Jurkat, Clone E6-1 (cell line): ENCODE results near the gene RAX. TPM values are rescaled to one million over a fixed set of nuclear protein-coding genes. Genes with fewer than 3 reads are reported as not detected.

ENCODE experiments used
- DNase-seq: peaks from one replicate; pipeline ENCODE4 v3.0.0-alpha.2; 2011; ENCODE audit warnings: low read depth, low spot score
- H3K4me3 ChIP-seq: 2 replicates; pipeline ENCODE4 v1.5.1; 2011; ENCODE audit warnings: mild to moderate bottlenecking, low read length, control low read depth, moderate library complexity
- polyA plus RNA-seq: library from polyadenylated mRNA; unstranded; fragments of >200 nt; gene quantifications from one replicate; pipeline ENCODE4 v1.2.1, GENCODE V29; 2012; ENCODE audit warnings: missing spikeins; ENCODE audit not compliant: insufficient read length, insufficient read depth

Gene RAX
- polyA plus RNA-seq: not detected

GRCh38 chr18:59272891-59273758 lies at the start of gene RAX:
Gene RAX, minus strand, starts transcription at chr18:59273454. Its CDS starts 248 bp downstream, at chr18:59273206.
- H3K4me3 ChIP-seq: no peak within 1 kb of the TSS
- no peak for DNase-seq

- no peak for DNase-seq
- no peak within 1 kb of the TSS for H3K4me3 ChIP-seq
Measured at GRCh38 chr18:59318460-59319050, 45.3 kb upstream of the RAX start, which contains the start of gene CPLX4. Gene CPLX4, minus strand, starts transcription at chr18:59318649. Its CDS starts 187 bp downstream, at chr18:59318462.

DNA sequence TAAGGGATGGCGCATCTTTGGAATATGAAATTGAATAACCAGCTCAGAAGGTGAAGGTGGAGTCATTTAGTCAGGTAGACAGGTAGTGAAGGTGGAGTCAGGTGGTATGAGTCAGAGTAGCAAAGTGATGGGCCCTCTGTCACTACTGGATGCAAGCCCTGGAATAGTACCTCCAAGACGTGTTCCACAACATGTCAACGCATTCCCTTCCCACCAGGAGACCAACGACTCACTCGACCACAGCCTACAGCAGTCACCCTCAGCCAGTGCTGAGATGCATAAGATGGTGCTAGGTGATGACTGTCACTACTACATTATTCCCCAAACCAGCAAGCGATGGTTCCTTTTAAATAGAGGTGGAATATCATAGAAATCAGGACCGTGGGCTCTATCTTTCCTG lies 38.4 kb upstream of the RAX start:
- no peak overlapping the region for H3K4me3 ChIP-seq
- DNase-seq: no peak

DNA sequence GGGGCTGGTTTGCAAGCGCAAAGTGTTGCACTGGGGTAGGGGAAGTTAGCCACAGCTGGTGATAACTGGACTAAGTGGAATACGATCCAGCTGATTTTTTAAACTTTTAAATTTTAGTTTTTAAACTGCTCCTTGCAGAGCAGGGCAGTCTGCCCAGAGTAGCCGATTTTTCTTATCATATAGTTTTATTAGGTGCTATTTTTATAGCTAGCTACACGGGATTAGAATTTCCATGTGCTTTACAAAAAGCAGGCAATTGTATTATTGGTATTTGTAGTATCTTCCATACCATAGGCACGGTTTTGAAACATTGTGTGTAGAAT lies 35.6 kb upstream of the RAX start:
- DNase-seq: no peak
- H3K4me3 ChIP-seq: peak overlapping the region; percentile 13; the same call in 1 of the 2 replicates

GRCh38 chr18:59308248-59308937 lies 35.1 kb upstream of the RAX start:
- no peak for DNase-seq
- peak overlapping the region; percentile 13 for H3K4me3 ChIP-seq

DNA sequence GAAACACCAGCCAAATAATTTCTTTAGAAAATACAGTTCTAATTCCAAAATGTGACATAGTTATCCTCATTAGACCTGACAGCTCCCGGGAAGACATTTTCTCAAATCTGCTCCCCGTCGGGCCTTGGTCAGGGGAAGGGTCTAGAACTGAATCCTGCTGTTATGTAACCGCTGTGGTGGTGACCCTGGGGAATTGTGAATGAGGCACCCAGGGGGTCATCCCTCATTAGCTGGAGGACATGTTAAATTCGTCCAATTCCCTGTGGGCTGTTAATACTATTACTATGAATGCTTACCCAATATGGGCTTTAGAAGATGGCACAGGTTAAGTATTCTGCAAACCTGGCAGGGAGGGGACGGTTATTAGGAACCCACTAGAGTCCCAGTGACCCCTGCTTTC lies 33.4 kb upstream of the RAX start:
- no peak overlapping the region for H3K4me3 ChIP-seq
- no peak for DNase-seq

DNA sequence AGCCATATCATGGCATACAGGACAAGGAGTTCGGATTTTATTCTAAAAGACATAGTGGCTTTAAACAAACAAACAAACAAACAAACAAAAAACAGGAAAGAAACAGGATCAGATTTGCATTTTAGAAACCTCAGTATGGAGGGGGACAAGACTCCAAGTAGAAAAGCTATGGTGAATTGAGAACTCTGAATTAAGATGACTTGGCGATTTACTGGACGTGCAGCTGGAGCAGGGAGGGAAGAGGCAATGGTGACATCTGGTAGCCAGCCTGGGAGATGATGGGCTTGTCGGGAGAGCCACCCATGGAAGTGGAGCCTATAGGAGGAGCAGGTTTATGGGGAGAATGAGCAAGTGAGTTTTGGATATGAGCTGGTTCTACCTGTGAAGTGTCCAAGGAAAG lies 32.0 kb upstream of the RAX start:
- H3K4me3 ChIP-seq: no peak overlapping the region
- no peak for DNase-seq

- no peak for DNase-seq
- H3K4me3 ChIP-seq: no peak overlapping the region
Measured at GRCh38 chr18:59303656-59304195, 30.5 kb upstream of the RAX start.

GRCh38 chr18:59303006-59303405 lies 29.8 kb upstream of the RAX start:
- DNase-seq: no peak

GRCh38 chr18:59301929-59302328 lies 28.7 kb upstream of the RAX start:
- no peak overlapping the region for H3K4me3 ChIP-seq
- no peak for DNase-seq

More at GRCh38 chr18:59303006-59303405, 29.8 kb upstream of the RAX start:
- H3K4me3 ChIP-seq: no peak overlapping the region

- no peak for DNase-seq
- H3K4me3 ChIP-seq: no peak overlapping the region
Measured at GRCh38 chr18:59300676-59301285, 27.5 kb upstream of the RAX start.

DNA sequence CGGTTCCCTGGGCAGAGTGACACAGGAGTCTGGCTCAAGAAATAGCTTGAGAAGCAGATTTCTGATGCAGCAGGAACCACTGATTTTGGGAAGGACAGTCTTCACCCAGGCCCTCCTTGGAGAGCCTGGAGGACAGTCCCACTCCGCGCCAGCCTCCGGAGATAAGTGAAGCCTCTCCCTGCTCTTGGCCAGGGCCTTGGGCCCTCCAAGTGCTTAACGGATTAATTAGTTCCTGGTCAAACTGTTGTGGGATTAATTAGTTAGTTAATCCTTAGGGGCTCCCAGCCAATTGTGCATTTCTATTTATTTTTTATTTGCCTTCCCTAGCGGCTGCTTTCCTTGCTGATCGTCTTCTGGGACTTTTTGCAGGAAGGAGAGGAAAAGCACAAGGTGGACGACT lies 25.6 kb upstream of the RAX start:
- DNase-seq: no peak

GRCh38 chr18:59293317-59293716 lies 20.1 kb upstream of the RAX start:
- no peak overlapping the region for H3K4me3 ChIP-seq
- no peak for DNase-seq

More for the DNA sequence above, 25.6 kb upstream of the RAX start:
- no peak overlapping the region for H3K4me3 ChIP-seq

- no peak for DNase-seq
Measured at GRCh38 chr18:59286341-59286740, 13.1 kb upstream of the RAX start.

GRCh38 chr18:59282341-59282740 lies 9.1 kb upstream of the RAX start:
- no peak for DNase-seq
- H3K4me3 ChIP-seq: no peak overlapping the region

More at GRCh38 chr18:59286341-59286740, 13.1 kb upstream of the RAX start:
- no peak overlapping the region for H3K4me3 ChIP-seq

DNA sequence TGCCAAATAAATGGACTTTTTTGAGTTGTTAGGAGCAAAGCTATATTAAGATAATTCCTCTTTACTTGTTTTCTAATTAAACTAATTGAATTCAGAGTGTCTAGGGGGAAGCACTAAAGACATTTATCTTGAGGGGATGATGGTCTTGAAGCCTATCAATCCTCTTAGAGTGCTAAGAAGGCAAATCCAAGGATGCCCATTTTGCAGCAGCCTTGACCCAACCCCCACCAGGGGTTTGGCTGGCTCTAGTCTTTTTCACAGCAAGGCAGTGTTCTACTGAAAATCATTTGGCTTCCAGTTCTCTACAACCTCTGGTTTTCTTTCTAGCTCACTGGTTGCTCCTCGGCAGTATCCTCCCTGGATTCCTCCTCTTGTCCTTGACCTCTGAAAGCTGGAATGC lies 6.5 kb upstream of the RAX start:
- no peak for DNase-seq
- no peak overlapping the region for H3K4me3 ChIP-seq

DNA sequence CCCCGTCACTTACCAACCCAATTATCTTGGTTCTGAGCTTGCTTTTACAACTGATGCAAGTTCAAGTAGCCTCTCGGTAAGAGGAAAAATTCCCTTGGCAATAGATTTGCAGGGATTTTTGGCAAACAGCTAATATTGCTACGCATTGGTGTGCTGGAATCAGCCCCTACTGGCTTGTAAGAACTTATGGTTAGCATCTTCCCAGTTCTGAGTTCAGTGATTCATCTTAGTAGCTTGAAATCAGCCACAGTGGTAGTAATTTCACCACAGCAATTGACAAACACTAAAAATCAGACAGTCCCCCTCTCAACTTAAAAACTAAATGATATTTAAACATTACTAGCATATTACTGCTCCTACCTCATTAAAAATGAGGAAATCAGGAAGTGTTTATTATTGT lies 5.9 kb upstream of the RAX start:
- H3K4me3 ChIP-seq: no peak overlapping the region
- DNase-seq: no peak

DNA sequence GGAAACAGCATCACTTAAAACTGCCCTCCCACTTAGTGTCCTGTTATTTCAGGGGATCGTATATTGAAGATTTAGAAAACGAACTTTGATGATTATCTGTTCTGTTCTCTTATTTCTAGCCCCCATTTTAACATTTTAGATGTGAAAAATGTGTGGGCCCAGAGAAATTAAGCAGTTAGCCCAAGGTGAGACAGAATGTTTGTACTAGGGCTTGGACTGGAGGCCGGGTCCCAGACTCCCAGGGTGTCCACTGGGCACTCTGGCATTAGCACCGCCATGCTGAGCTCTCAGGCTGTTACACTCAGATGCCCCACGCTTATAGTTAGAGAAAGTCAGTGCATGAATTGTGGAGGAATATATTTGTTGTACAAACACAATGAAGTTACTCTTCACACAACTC lies 5.5 kb upstream of the RAX start:
- no peak overlapping the region for H3K4me3 ChIP-seq
- no peak for DNase-seq

GRCh38 chr18:59276047-59276446 lies 2.8 kb upstream of the RAX start:
- DNase-seq: no peak
- no peak overlapping the region for H3K4me3 ChIP-seq
